GM12874 (cell line): ENCODE data around the gene SPPL3.

Source experiments
- TF ChIP-seq, protein P1 (sequence below): IDR thresholded peaks from 2 replicates; pipeline ENCODE4 v1.5.1; 2011; ENCODE audit warnings: low read depth, mild to moderate bottlenecking, control low read depth, low read length, moderate library complexity; ENCODE audit not compliant: insufficient read depth

SPPL3 gene

DNA sequence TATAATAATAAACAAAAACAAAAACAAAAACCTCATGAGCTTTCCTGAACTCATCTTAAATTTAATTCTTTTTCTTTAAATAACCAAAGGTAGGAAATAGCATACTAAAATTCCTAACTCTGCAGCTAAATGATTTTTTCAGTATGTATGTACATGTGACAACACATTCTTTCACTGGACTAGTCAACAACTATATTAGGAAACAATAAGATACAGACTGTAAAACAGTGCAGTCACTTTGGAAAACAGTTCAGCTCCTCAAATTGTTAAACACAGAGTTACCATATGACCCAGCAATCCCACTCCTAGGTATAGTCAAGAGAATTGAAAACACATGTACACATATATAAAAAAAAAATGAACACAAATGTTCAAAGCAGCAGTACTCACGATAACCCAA is 64.7 kb downstream of the SPPL3 start:
- TF ChIP-seq, protein P1, sequence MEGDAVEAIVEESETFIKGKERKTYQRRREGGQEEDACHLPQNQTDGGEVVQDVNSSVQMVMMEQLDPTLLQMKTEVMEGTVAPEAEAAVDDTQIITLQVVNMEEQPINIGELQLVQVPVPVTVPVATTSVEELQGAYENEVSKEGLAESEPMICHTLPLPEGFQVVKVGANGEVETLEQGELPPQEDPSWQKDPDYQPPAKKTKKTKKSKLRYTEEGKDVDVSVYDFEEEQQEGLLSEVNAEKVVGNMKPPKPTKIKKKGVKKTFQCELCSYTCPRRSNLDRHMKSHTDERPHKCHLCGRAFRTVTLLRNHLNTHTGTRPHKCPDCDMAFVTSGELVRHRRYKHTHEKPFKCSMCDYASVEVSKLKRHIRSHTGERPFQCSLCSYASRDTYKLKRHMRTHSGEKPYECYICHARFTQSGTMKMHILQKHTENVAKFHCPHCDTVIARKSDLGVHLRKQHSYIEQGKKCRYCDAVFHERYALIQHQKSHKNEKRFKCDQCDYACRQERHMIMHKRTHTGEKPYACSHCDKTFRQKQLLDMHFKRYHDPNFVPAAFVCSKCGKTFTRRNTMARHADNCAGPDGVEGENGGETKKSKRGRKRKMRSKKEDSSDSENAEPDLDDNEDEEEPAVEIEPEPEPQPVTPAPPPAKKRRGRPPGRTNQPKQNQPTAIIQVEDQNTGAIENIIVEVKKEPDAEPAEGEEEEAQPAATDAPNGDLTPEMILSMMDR: no peak

DNA sequence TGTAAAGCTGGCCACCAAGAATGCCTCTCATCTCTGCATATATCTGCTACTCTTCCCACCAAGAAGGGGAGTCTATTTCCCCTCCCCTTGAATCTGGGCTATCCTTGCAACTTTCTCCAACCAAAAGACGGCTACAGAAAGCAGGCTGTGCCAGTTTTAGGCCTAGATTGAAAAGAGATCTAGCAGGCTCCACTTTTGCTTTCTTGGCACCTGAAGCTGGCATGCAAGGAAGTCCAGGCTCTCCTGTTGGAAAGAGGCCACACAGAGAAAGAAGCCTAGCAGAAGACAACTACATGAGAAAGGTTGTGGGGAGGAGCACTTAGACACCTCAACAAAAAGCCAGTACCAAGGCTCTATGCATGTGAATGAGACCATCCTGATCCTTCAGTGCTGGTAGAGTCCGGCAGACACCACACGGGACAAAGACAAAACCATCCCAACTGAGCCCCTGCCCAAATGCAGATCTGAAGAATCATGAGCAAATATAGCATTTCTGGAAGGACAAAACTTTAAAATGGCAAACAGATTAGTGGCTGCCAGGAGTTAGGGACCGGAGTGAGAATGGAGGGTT is 68.0 kb downstream of the SPPL3 start:
- TF ChIP-seq, protein P1: no peak

DNA sequence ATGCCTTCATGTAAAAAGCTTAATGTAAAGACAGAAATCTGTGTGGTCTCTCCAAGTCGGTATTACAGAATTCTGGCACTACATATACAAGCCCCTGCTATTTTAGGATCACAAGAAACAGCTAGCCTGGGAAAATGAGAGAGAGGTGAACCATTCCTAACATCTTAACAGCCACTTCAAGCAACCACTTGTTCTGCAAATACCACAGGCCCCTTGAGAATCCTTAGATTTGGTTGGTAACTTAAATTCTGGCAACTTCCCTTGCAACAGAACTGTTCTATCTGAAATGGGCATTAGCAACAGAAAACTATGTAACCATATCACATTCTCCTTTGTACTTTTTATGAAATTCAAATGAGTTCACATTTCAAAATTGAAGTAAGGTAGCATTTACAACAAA is 68.5 kb downstream of the SPPL3 start:
- TF ChIP-seq, protein P1: no peak

DNA sequence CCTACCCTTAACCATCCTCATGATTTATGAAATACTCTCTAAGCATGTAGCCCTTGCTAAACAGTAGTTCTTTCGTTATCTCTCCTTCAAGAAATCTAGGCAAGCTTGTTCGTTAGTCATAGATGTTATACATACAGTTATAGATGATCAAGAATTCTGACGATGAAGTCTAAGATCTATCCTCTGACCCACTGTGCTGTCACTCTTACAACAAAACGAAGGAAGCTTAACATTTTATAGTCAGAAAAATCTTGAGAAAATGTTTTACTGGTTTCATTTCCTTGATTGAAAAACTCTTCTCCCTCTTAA is 68.9 kb downstream of the SPPL3 start:
- TF ChIP-seq, protein P1: no peak

DNA sequence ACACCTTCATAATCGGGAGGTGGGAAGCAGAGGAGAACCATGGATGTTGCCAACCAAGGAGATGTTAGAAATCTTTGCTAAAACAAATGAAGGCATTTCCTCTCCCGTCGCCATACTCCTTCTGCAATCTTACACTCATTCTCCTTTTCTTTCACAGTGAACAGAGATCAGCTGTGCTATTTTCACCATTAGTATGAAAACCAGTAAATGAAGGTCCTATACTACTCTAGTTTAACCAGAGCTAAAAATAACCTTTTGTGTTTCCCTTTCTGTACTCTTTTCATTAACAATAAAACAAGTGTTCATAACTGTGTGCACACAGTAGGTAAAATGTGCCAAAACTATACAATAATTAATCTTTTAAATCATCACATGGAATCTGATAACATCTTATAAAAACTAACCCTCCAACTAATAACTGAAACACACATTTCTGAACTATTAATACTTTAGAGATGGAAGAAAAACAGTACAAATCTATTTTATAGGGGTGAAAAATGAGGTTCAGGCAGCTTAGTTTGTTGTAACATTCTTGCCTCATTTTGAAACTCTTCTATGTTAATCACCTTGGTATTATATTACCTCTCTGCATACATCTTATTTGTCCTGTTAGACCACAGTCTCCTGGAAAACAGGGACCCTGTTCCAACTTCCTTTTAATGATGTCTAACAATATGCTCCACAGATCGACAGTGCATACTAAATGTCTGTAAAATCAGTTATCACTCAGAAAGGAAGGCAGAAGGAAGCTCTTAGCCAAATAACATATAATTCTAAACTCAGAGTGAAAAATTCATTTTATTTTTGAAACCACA is 69.5 kb downstream of the SPPL3 start:
- TF ChIP-seq, protein P1: no peak

DNA sequence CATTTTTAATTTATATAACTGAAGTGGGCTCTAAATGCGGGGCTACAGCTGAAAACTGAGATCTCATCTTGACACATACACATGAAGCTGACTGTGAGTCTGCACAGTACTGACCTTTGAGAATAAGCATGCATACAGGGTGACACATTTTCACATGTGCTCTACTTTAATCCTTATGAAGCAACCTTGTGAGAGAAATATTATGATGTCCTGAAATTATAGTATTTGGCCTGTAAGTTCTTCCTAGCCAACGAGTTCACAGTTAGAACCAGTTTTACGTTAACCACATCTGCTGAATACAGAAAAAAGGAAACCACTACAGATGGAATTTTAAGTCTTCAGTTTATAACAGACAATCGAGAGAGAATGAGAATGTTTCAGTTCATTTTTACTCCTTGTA is 70.3 kb downstream of the SPPL3 start:
- TF ChIP-seq, protein P1: no peak

DNA sequence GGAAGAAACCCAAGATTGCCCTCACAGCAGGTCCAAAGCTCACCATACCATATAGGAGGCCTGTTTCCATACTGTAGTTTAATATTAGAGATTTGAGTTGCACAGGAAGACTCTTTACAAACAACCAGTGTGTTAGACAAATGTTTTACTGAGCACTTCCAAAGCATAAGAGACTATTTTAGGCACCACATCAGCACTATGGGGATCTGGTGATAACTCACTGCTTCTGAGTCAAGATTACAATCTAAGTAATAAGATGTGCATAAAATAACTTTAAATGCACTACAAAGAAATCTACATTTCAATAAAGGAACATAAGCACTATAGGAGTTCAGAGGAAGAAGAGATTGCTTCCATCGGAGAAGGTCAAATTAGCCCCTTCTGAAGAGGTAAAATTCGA is 71.4 kb downstream of the SPPL3 start:
- TF ChIP-seq, protein P1: no peak
